Colonic mucosa (tissue), 4 donors: ENCODE results near the gene CRYBA2. TPM values are rescaled to one million over a fixed set of nuclear protein-coding genes. Genes with fewer than 3 reads are reported as not detected.

Experiments used
- DNase-seq: peaks from one replicate; pipeline ENCODE4 v3.0.0-alpha.2; 2020
- H3K27ac ChIP-seq: fragments of 200-600 bp; one replicate; pipeline ENCODE4 v1.8.0; 2021
- H3K27me3 ChIP-seq: fragments of 200-600 bp; one replicate; pipeline ENCODE4 v1.8.0; 2021
- H3K36me3 ChIP-seq: fragments of 200-600 bp; one replicate; pipeline ENCODE4 v1.8.0; 2021
- H3K4me1 ChIP-seq: fragments of 200-600 bp; one replicate; pipeline ENCODE4 v1.8.0; 2021; ENCODE audit warnings: mild to moderate bottlenecking
- H3K4me3 ChIP-seq: fragments of 200-600 bp; one replicate; pipeline ENCODE4 v1.8.0; 2021
- H3K9ac ChIP-seq, 2 donors: one replicate each; pipeline ENCODE4 v1.7.0; 2013; ENCODE audit warnings: control low read depth in 2 of 2, low read depth in 2 of 2, low read length in 2 of 2
- H3K9me3 ChIP-seq: fragments of 200-600 bp; one replicate; pipeline ENCODE4 v1.8.0; 2021
- CTCF ChIP-seq: fragments of 200-600 bp; IDR thresholded peaks from one replicate; pipeline ENCODE4 v1.8.0; 2022; ENCODE audit warnings: antibody characterized with exemption, mild to moderate bottlenecking
- intact Hi-C: fragments of 100-400 bp; cut with DNase I; formaldehyde crosslinking; loops from one replicate; pipeline ENCODE4 v1.14.1; 2022
- total RNA-seq, 2 donors: library from RNA; stranded (reverse); fragmentation: NEBNext Ultra II Directional in 1 of 2; extraction: Animal tissue kit (Norgen Biotek cat#: 25700) in 1 of 2; gene quantifications; one replicate each; pipeline ENCODE4 v1.2.1, GENCODE V29; 2021
- donor health status: healthy.
- donor health status: DM: no; HTN: no; CAD: no.
- donor health status: DM: no; HTN: no; CAD: no.

CRYBA2 gene
- total RNA-seq, 2 donors from 2014 or later = 3.4 to 5.5 TPM

GRCh38 chr2:219022041-219022440 lies 28.8 kb upstream of the CRYBA2 start:
- intact Hi-C loops = no loop called here
- no peak for TF ChIP-seq CTCF
- Histone ChIP-seq H3K4me3 (no peak overlapping the region), H3K9me3 (no peaks in the 10 kb centered on the region), H3K36me3 (no peaks in the 10 kb centered on the region), H3K27ac (no peak overlapping the region), H3K4me1 (no peaks in the 10 kb centered on the region), H3K27me3 (no peaks in the 10 kb centered on the region), H3K9ac (no peak overlapping the region)
- no peak for DNase-seq

- Histone ChIP-seq H3K27me3 (no peaks in the 10 kb centered on the region), H3K9ac (no peak overlapping the region), H3K36me3 (no peaks in the 10 kb centered on the region), H3K4me3 (no peak overlapping the region), H3K9me3 (no peaks in the 10 kb centered on the region), H3K27ac (no peak overlapping the region), H3K4me1 (no peaks in the 10 kb centered on the region)
- no peak for TF ChIP-seq CTCF
- intact Hi-C loops = no loop called here
- no peak for DNase-seq
Measured at GRCh38 chr2:219021591-219021990, 28.4 kb upstream of the CRYBA2 start.

- no peak for DNase-seq
Measured at GRCh38 chr2:219020604-219021365, 27.6 kb upstream of the CRYBA2 start.

GRCh38 chr2:219019436-219019835 lies 26.2 kb upstream of the CRYBA2 start:
- intact Hi-C loops = no loop called here
- no peak for TF ChIP-seq CTCF
- Histone ChIP-seq H3K9me3 (no peaks in the 10 kb centered on the region), H3K36me3 (no peaks in the 10 kb centered on the region), H3K27ac (no peak overlapping the region), H3K9ac (no peak overlapping the region), H3K4me1 (no peaks in the 10 kb centered on the region), H3K27me3 (no peaks in the 10 kb centered on the region), H3K4me3 (no peak overlapping the region)
- no peak for DNase-seq

More at GRCh38 chr2:219020604-219021365, 27.6 kb upstream of the CRYBA2 start:
- Histone ChIP-seq H3K27me3 (no peaks in the 10 kb centered on the region), H3K9me3 (no peaks in the 10 kb centered on the region), H3K9ac (no peak overlapping the region), H3K4me1 (no peaks in the 10 kb centered on the region), H3K36me3 (no peaks in the 10 kb centered on the region), H3K4me3 (no peak overlapping the region), H3K27ac (no peak overlapping the region)
- no peak for TF ChIP-seq CTCF
- intact Hi-C loops = no loop called here

- Histone ChIP-seq H3K27ac (no peak overlapping the region), H3K27me3 (no peaks in the 10 kb centered on the region), H3K9me3 (no peaks in the 10 kb centered on the region), H3K4me1 (no peaks in the 10 kb centered on the region), H3K36me3 (no peaks in the 10 kb centered on the region), H3K4me3 (no peak overlapping the region), H3K9ac (no peak overlapping the region)
- TF ChIP-seq CTCF = no peak
- intact Hi-C loops = no loop called here
- no peak for DNase-seq
Measured at GRCh38 chr2:219018726-219019125, 25.5 kb upstream of the CRYBA2 start.
